Purkinje cell (primary cell): Measurements from ENCODE around the gene AGO3. TPM values are rescaled to one million over a fixed set of nuclear protein-coding genes. Genes with fewer than 3 reads are reported as not detected.

Source experiments
- polyA plus RNA-seq: library from polyadenylated mRNA; unstranded; fragments of >200 nt; fragmentation: Nextera tagmentation; gene quantifications from 2 replicates; pipeline ENCODE4 v1.2.1, GENCODE V29; 2014

The AGO3 gene
- 5.2 and 9.1 TPM in 2 replicates for polyA plus RNA-seq

GRCh38 chr1:35930593-35931445 lies at the start of gene AGO3:
TSS of gene AGO3 (plus strand) at chr1:35931105. CDS start at chr1:35931427, 322 bp downstream.

GRCh38 chr1:35882945-35883634 lies 47.8 kb upstream of the AGO3 start, which contains the start of gene AGO1:
TSS of gene AGO1 (plus strand) at chr1:35883209. CDS start at chr1:35883422, 213 bp downstream.

GRCh38 chr1:36083635-36084496 lies 153.0 kb downstream of the AGO3 start, which contains the start of gene TEKT2:
TSS of gene TEKT2 (plus strand) at chr1:36084094. CDS start at chr1:36084922, 828 bp downstream.

GRCh38 chr1:36088577-36089392 lies 157.9 kb downstream of the AGO3 start, which contains the start of gene ADPRS:
TSS of gene ADPRS (plus strand) at chr1:36088892. CDS start at chr1:36088905, 13 bp downstream.

Other genes starting within 250 kb of the AGO3 start
- gene C1orf216, start 212.2 kb upstream of the AGO3 start, polyA plus RNA-seq = 11.7 and 12.4 TPM in 2 replicates
- gene CLSPN, start 161.1 kb upstream of the AGO3 start, polyA plus RNA-seq = 0.22 TPM in 1 of 2 replicates, not detected in the other
- gene AGO4, start 123.1 kb upstream of the AGO3 start, polyA plus RNA-seq = 1.4 and 3.0 TPM in 2 replicates
- gene AGO1, start 47.9 kb upstream of the AGO3 start, polyA plus RNA-seq = 1.1 and 1.2 TPM in 2 replicates
- not detected in 2 replicates for gene TEKT2, start 153.0 kb downstream of the AGO3 start, polyA plus RNA-seq
- 10.2 and 15.0 TPM in 2 replicates for gene ADPRS, start 157.8 kb downstream of the AGO3 start, polyA plus RNA-seq
- 0.07 TPM in 1 of 2 replicates, not detected in the other for gene COL8A2, start 194.1 kb downstream of the AGO3 start, polyA plus RNA-seq
- gene TRAPPC3, start 218.4 kb downstream of the AGO3 start, polyA plus RNA-seq = 18.7 and 23.2 TPM in 2 replicates
- 32.5 and 33.0 TPM in 2 replicates for gene MAP7D1, start 225.1 kb downstream of the AGO3 start, polyA plus RNA-seq